Left lobe of liver (tissue), 2 donors: Measurements from ENCODE around the gene MARK3. TPM values are rescaled to one million over a fixed set of nuclear protein-coding genes. Genes with fewer than 3 reads are reported as not detected.

Experiments used
- ATAC-seq: fragments of 200-7000 bp; cut with Tn5 transposase; one replicate; pipeline ENCODE4 v1.9.1; 2020; ENCODE audit warnings: mild to moderate bottlenecking, moderate library complexity
- DNase-seq: peaks from one replicate; pipeline ENCODE4 v3.0.0-alpha.2; 2020; ENCODE audit warnings: low spot score
- total RNA-seq: library from RNA; stranded (reverse); gene quantifications from one replicate; pipeline ENCODE4 v1.2.1, GENCODE V29; 2021
- donor health status: DM: no; HTN: no; CAD: no; lungs with moderate emphysema.
- donor health status: DM: no; HTN: yes; CAD: no.

MARK3 gene
- total RNA-seq, 1 donor from 2014 or later = 26.5 TPM

DNA sequence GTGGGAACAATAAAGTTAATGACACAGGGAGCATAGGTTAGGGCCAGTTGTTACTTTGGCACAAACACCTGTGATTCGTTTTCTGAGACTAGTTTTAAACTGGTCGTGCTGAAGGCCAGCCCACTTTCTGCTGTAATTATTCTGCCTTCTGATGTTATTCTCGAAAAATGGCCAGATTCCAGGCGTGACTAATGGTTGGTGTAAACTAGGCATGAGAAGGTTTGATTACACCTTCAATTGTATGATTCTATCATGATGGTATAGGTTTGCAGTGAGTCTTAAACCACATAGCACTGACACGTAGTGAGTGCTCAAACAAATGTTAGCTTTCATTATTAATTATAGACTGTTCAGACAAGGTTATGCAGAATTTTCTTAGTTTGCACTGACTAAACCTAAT is 98.4 kb downstream of the MARK3 start:
- DNase-seq = no peak
- no peak for ATAC-seq

GRCh38 chr14:103485504-103485903 is 100.3 kb downstream of the MARK3 start:
- ATAC-seq (no peak), DNase-seq (no peak)

DNA sequence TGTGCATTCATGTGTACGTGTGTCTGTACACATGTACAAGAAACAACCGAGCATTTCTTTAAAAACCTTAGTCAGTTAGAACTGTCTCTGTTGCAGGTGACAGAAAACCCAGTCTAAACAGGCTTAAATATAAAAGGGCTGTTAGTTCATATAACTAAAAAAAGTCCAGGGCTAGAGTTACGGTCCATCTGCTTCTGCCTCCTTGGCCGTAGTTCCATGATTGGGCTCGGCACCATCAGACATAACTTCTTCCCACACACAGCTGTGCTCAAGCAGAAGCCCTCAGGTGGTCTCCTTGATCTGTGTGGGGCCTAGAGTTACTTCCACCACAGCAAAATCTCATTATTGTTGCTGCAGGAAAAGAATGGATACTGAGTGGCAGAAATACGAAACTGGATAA is 102.9 kb downstream of the MARK3 start:
- no peak for ATAC-seq

GRCh38 chr14:103488960-103489359 is 103.7 kb downstream of the MARK3 start:
- ATAC-seq (no peak), DNase-seq (no peak)

More for the DNA sequence above, 102.9 kb downstream of the MARK3 start:
- DNase-seq = no peak

DNA sequence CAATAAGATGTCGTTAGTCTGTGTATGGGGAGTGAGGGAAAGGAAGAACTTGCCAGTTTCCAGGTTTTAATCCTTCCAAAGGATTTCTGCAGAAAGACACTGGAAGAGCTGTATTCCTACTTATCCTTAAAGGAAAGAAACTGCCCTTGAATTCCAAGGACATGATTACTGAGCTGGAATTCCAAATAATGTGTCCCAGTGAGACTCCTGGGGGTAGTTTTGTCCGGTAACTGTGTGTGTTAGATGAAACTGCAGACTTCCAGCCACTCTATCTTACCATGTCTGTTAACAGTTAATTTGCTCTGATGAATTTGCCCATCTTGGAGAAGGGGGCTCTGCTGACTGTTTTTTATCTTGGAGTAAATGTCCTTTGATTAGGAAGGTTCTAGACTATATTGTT is 104.4 kb downstream of the MARK3 start:
- DNase-seq = no peak

DNA sequence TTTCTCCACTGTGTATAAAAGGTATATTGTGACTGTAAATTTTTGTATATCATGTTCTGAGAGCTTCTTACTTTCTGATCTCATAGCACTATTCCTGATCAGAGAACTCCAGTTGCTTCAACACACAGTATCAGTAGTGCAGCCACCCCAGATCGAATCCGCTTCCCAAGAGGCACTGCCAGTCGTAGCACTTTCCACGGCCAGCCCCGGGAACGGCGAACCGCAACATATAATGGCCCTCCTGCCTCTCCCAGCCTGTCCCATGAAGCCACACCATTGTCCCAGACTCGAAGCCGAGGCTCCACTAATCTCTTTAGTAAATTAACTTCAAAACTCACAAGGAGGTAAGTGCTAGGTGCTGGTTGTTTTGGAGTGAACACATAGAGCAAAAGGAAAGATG is 106.5 kb downstream of the MARK3 start:
- ATAC-seq (no peak), DNase-seq (peak; percentile 21)

More for the DNA sequence above, 104.4 kb downstream of the MARK3 start:
- ATAC-seq = no peak

GRCh38 chr14:103492156-103492925 is 107.1 kb downstream of the MARK3 start:
- no peak for ATAC-seq
- DNase-seq = peak; percentile 15

DNA sequence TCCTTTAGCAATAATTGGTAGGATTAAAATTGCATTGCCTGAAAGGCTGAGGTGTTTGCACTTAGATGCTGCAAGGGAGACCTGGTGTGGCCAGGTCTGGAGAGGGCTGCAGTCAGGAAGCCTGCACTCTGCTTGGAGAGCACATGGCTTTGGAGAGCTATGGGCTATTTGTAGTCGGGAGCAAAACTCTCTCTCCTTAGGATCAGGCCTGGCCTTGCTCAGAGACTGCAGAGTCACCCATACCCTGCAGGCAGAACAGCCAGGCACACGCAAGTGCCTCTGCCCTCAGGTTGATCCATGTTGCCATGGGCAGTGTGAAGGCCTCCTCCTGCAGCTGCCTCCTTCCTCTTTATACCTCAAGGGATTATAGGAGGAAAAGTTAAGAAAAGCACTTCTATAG is 110.6 kb downstream of the MARK3 start:
- DNase-seq (no peak), ATAC-seq (peak; percentile 9)

GRCh38 chr14:103496776-103497175 is 111.6 kb downstream of the MARK3 start:
- DNase-seq (no peak), ATAC-seq (no peak)

- ATAC-seq (peak; percentile 5), DNase-seq (peak; percentile 35)
These were observed 114.5 kb downstream of the MARK3 start for GRCh38 chr14:103499709-103500108.

GRCh38 chr14:103500148-103500990 is 115.2 kb downstream of the MARK3 start:
- DNase-seq (peak; percentile 84), ATAC-seq (peak; percentile 92)

DNA sequence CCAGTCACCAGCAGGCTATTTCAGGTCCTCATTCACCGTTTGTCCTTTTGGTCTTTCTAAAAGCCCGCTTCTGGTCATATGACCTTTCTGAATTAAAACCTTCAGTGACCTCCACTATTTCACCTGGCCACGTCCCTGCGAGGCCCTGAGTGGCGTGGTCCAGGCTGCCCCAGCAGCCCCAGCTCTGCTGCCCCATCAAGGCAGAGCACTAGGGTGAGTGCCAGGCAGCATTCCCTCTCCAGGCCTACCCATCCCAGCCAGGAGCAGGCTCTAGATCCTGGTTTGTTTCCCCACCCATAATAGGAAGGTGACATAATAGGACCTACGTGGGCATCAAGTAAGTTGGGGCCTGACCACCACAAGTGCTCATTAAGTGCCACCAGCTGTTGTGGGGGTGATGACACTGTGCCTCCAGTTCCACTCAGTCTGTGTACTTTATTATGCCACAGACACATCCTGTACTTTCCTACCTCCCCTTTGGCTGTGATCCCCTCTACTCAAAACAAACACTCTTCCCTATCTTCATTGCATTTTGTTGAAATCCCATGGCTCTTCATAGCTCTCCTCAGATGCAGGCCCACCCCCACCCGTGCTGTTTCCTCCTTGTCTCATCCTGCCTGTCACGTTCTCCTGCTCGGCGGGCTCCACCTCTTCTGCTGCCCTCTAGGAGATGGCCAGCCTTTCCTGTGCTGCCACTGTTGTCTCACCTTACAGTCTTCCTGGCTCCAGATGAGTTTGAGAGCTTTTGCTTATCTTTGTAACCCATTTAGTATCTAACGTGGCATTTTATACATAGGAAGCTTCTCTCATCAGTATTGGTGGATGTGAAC is 116.0 kb downstream of the MARK3 start:
- DNase-seq (peak; percentile 41), ATAC-seq (no peak)

- ATAC-seq (no peak), DNase-seq (peak; percentile 29)
These were observed 116.9 kb downstream of the MARK3 start for GRCh38 chr14:103501921-103502669.

- ATAC-seq (no peak), DNase-seq (peak; percentile 41)
These were observed 117.7 kb downstream of the MARK3 start for GRCh38 chr14:103502877-103503276.

DNA sequence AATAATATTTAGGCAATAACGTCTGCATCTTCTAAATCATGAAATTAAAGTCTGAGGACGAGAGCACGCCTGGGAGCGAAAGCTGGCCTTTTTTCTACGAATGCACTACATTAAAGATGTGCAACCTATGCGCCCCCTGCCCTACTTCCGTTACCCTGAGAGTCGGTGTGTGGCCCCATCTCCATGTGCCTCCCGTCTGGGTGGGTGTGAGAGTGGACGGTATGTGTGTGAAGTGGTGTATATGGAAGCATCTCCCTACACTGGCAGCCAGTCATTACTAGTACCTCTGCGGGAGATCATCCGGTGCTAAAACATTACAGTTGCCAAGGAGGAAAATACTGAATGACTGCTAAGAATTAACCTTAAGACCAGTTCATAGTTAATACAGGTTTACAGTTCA is 118.1 kb downstream of the MARK3 start:
- DNase-seq = peak; percentile 33
- no peak for ATAC-seq

- no peak for ATAC-seq
- DNase-seq = peak; percentile 34
These were observed 119.9 kb downstream of the MARK3 start for GRCh38 chr14:103504991-103505565.

GRCh38 chr14:103507751-103508150 is 122.5 kb downstream of the MARK3 start:
- ATAC-seq = no peak

DNA sequence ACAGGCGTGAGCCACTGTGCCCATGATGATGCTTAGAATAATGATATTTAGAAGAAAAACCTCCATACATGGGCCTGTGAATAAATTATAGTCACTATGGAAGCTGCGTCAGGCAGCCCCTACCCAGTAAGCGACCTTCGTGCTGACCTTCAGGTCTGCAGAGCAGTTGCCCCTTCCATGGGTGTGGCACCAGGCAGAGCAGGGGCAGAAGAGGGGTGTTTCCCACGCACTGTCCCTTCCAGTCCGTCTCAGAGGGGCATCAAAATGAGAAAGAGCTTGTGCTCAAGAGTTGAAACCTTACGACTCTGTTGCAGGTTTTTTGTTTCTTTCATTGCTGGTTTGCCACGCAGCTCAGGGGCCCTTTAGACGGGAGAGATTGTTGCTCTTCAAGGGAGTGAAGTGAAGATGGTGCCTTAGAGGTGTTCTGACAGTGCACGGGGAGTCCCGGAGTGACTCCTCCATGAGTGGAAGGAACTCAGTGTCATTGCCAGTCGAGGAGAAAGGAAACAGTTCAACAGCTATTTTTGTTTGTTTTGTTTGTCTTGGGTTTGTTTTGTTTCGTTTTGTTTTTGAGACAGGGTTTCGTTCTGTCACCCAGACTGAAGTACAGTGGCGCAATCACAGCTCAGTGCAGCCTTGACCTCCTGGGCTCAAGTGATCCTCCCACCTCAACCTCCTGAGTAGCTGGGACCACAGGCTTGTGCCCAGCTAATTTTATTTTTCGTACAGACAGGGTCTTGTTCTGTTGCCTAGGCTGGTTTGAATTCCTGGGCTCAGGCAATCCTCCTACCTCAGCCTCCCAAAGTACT is 123.5 kb downstream of the MARK3 start:
- DNase-seq = no peak
- ATAC-seq = no peak

More at GRCh38 chr14:103507751-103508150, 122.5 kb downstream of the MARK3 start:
- no peak for DNase-seq
